Fibroblast of the conjunctiva (primary cell): Measurements from ENCODE around the gene IGLL5.
"Not testable (repeated sequence)": the region's sequence is repeated elsewhere in the genome, so short reads cannot be mapped to it uniquely, and the experiment has no call there.

ENCODE experiments used
- DNase-seq: peaks from one replicate; pipeline ENCODE4 v3.0.0-alpha.2; 2010; ENCODE audit warnings: low read depth

The IGLL5 gene

GRCh38 chr22:22914726-22915669 lies 27.4 kb downstream of the IGLL5 start:
- no peak for DNase-seq

GRCh38 chr22:22915670-22916035 lies 28.0 kb downstream of the IGLL5 start:
- no peak for DNase-seq

GRCh38 chr22:22916215-22916951 lies 28.8 kb downstream of the IGLL5 start:
- DNase-seq: no peak

- DNase-seq: no peak
Observed at GRCh38 chr22:22916952-22917290, 29.3 kb downstream of the IGLL5 start.

- no peak for DNase-seq
Observed at GRCh38 chr22:22917377-22917776, 29.8 kb downstream of the IGLL5 start.

GRCh38 chr22:22918297-22918965 lies 30.8 kb downstream of the IGLL5 start:
- DNase-seq: no peak

- no peak for DNase-seq
Observed at GRCh38 chr22:22919041-22919440, 31.4 kb downstream of the IGLL5 start.

GRCh38 chr22:22920104-22920654 lies 32.6 kb downstream of the IGLL5 start:
- no peak for DNase-seq

GRCh38 chr22:22920910-22921550 lies 33.4 kb downstream of the IGLL5 start:
- no peak for DNase-seq

- no peak for DNase-seq
Observed at GRCh38 chr22:22921575-22921974, 34.0 kb downstream of the IGLL5 start.

- DNase-seq: not testable (repeated sequence)
Observed at GRCh38 chr22:22922092-22922953, 34.7 kb downstream of the IGLL5 start.

- DNase-seq: no peak
Observed at GRCh38 chr22:22922954-22923319, 35.3 kb downstream of the IGLL5 start.

GRCh38 chr22:22923379-22923778 lies 35.8 kb downstream of the IGLL5 start:
- no peak for DNase-seq

GRCh38 chr22:22923930-22924329 lies 36.3 kb downstream of the IGLL5 start:
- DNase-seq: no peak

- DNase-seq: no peak
Observed at GRCh38 chr22:22924369-22925145, 36.9 kb downstream of the IGLL5 start.

GRCh38 chr22:22925146-22925804 lies 37.7 kb downstream of the IGLL5 start:
- no peak for DNase-seq

- no peak for DNase-seq
Observed at GRCh38 chr22:22925805-22926369, 38.3 kb downstream of the IGLL5 start.

GRCh38 chr22:22926370-22927195 lies 39.0 kb downstream of the IGLL5 start:
- no peak for DNase-seq
